ENCODE measurements around the gene PRKN.

PRKN gene

DNA sequence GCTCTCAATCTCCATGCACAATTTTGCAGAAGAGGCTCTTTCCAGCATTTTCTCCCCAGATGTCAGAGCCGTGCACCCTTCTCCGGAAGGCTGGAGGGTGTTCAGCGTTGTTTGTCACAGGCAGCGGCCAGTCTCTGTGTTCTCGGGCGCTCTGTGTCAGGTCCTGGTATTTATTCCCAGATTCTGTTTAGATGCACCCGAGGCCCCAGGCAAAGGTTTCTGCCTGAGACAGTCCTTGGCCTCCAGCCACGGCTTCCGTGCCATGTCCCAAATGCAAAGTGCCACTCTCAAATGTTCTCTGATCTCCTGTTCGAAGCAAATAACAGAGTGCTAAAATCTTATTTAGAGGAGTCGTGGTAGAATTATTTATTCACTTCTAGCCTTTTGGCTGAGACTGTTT is 1313.4 kb downstream of the PRKN start:
- no peak overlapping the region for H3K4me3 ChIP-seq (ENCODE audit: low read depth, low read length)

DNA sequence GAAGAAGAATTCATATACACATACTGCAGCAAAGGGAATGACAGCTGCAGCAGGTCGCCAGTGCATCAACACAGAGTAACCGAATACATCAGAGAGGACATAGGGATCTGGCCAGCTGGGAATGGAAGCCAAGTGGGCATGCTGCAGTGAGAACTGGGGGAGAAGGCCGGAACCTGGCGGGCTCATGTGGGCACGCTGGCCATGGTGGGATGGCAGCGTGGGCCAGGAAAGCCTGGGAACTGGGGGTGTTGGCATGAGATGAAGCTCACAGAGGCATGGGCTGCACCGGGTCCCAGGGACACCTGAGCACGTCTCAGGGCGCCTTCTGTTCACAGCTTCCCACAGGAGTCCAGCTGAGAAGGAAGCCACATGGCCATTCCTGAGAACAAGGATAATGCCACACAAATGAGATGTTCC is 1314.2 kb downstream of the PRKN start:
- no peak overlapping the region for H3K4me3 ChIP-seq (ENCODE audit: low read depth, low read length)

DNA sequence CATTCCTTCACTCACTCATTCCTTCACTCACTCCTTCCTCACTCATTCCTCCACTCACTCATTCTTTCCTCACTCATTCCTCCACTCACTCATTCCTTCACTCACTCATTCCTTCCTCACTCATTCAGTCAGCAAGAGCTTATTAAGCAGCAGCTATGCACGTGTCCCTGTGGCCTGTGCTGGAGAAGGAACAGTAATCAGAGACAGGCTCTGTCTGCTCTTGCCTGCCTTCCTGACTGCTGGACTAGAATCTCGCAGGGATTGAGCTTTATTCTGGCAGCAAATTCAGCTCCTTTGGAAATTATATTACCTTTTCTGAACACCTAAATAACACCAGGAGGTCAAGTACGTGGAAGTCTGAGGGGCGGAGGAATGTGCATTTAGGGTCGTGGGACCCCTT is 1314.8 kb downstream of the PRKN start:
- no peak overlapping the region for H3K4me3 ChIP-seq (ENCODE audit: low read depth, low read length)

DNA sequence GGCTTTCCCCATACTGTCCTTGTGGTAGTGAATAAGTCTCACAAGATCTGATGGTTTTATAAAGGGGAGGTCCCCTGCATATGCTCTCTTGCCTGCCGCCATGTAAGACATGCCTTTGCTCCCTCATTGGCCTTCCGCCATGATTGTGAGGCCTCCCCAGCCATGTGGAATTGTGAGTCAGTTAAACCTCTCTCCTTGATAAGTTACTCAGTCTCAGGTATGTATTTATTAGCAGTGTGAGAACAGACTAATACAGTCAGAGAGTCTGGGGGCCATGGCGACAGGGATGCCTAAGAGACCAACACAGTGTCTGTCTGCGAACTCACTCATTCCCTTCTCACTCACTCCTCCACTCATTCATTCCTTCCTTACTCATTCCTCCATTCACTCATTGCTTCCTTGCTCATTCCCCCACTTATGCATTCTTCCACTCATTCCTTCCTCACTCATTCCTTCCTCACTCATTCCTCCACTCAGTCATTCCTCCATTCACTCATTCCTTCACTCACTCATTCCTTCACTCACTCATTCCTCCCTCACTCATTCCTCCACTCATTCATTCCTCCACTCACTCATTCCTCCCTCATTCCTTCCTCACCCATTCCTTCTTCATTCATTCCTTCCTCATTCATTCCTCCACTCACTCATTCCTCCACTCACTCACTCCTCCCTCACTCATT is 1316.2 kb downstream of the PRKN start:
- H3K4me3 ChIP-seq (ENCODE audit: low read depth, low read length): no peak overlapping the region

DNA sequence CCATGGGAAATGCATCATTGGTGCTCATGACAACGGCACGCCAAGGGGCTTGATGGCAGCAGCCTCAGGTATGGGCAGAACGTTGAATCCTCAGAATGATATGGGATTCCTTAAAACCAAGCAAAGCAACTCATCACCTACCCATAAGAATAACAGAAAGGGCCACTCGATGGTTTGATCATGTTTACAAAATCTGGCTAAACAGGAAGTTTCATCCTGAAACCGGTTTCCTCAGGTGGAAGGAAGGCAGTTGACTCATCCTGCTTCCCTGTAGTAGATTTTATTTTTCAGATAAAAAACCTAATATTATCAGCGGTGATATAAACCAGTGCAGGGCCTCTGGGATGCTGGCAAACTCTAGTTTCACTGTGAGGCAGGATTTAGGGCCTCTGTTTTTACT is 1316.8 kb downstream of the PRKN start:
- no peak overlapping the region for H3K4me3 ChIP-seq (ENCODE audit: low read depth, low read length)

DNA sequence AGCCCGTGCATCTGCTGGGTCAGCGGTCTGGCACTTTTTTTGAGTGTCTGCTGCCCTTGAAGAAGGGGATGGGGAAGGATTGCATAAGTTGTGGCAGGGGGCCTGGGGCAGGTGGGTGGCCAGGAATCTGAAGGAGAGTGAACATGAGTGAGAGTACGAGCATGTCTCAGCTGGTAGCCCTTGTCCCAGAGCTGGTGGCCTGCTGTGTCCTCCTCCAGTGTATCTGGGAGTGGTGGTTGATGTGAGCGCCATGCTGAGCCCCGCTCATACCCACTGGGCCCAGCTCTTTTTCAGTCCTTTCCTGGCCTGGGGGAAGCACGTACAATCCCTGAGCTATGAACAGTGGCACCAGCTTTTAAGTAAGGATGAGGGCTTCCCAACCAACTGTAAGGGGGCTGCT is 1317.5 kb downstream of the PRKN start:
- no peak overlapping the region for H3K4me3 ChIP-seq (ENCODE audit: low read depth, low read length)

DNA sequence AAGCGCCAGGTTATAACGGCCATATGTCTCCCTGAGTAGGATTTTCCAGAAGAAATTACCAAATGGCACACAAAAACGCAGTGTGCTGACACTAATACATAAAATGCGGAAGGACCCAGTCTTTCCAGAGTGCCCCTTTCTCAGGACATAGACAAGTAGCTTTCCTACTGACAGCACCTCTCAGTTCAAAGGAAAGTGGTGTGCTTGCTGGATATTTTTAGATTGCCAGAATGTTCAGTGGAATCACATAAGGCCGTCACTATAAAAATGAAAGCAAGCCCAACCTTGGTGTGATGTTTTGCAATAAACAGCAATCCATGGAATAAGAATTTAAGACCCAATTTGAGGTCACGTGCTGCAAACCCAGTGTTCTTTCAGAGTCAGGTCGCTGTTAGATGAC is 1318.2 kb downstream of the PRKN start:
- H3K4me3 ChIP-seq (ENCODE audit: low read depth, low read length): no peak overlapping the region

DNA sequence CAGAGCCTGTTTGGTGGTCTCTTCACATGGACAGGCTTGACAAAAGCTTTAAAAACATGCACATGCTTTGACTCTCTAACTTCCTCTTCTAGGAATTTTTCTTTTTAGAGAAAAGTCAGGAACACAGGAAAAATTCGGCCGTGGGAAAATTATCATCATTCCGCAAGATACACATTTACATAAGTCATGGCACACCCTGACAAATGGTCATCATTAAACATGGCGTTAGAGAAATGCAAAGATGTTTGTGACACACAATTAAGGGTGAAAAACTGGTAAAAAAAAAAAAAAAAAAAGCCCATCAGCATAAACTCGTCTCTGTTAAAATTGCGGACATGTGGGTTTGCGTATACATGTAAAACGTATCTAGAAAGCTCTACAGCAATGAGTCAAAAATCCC is 1319.5 kb downstream of the PRKN start:
- H3K4me3 ChIP-seq (ENCODE audit: low read depth, low read length): no peak overlapping the region

DNA sequence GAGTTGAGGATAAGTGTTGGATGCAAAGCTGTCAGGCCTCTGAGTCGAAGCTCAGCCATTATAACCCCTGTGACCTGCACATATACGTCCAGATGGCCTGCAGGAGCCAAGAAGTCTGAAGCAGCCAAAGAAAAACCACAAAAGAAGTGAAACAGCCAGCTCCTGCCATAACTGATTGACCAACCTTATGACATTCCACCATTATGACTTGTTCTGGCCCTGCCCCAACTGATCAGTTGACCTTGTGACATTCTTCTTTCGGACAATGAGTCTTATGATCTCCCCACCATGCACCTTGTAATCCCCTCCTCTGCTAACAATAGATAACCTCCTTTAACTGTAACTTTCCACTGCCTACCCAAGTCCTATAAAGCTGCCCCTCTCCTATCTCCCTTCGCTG is 1320.0 kb downstream of the PRKN start:
- H3K4me3 ChIP-seq (ENCODE audit: low read depth, low read length): no peak overlapping the region

DNA sequence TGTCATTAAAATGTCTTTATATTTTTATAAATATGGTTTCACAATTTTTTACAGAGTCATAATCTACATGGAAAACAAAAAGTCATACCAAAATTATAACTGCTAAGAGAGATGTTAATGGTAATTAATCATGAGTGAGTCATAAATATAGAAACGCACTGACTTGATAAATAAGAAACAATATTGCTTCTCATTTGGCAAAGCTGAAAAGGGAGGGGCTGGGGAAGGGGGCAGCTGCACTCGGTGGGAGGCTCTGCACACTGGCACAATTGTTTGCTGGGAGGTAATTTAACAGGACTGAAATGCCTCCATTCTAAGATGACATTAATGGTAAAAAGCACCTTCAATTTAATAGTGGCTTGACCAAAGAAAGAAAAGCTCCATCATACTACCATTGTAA is 1320.5 kb downstream of the PRKN start:
- H3K4me3 ChIP-seq (ENCODE audit: low read depth, low read length): no peak overlapping the region

DNA sequence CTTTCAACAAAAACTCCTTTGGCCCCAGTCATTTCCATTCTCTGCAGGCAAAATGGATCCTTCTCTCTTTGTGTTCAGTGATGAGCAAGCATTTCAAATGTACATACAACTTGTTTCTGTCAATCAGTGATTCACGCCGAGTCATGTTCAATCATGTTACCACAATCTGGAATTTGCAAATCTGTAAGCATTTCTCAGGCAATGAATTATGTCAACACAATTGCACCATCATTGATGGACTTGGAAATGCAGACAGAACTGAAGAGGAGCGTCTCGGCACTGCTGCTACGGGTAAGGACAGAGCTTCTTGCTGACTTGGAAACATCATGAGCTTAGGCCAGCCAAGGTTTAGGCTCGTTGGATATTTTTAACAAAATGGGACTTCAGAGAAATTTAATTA is 1320.9 kb downstream of the PRKN start:
- H3K4me3 ChIP-seq (ENCODE audit: low read depth, low read length): no peak overlapping the region

DNA sequence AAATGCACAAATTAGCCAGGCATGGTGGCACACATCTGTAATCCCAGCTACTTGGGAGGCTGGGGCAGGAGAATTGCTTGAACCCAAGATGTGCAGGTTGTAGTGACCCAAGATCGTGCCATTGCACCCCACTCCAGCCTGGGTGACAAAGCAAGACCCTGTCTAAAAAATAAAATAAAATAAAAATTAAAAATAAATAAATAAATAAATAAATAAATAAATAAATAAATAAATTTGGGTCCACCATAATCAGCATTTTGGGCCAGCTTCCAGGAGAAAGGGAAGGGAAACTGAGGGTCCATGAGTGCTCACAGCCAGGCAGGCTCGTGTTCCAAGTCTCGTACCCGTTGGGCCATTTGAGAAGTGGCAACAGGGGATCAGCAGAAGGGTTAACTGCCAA is 1322.1 kb downstream of the PRKN start:
- no peak overlapping the region for H3K4me3 ChIP-seq (ENCODE audit: low read depth, low read length)

DNA sequence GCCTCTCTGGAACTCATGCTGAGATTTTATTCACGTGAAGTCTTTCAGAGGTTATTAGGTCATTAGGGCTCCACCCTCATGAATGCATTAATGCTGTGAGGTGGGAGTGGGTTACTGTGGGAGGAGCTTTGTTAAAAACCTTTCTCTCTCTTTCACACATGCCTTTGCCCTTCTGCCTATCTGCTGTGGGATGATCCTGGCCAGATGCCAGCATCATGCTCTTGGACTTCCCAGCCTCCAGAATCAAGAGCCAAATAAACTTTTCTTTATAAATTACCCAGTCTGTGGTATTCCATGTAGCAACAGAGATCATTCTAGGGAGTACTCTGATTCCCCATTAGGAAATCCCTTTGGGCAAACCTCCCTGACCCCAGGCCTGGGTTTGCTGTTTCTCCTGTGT is 1323.8 kb downstream of the PRKN start:
- no peak overlapping the region for H3K4me3 ChIP-seq (ENCODE audit: low read depth, low read length)

DNA sequence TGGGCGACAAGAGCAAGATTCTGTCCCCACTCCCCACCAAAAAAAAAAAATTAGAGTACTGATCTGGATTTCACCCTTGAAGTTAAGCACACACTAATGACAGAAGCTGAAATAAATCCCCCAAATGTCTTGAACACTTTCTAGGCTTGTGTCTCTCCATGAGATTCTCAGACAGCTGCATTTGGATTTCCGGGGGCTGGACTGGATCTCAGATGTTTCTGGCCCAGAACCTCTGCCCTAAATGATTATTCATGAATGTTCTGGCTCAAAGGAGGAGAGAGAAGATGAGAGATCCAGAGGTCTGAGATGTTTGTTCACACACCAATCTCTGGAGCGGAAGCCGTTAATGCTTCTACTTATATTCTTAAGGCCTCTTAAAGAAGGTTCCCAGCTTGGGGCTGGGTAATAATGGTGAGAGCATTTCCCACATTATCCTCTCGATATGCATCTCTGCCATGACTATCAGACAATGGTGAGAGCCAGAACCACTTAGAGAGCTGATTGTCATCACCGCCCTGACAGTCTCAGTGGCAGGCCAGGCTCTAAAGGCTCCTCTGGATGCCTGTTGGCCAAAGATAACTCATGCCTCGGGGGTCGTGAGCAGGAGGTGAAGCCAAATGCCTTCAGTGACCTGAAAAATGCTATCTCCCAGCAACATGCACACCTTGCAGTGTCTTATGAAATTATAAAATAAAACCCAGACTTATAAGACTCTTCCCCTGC is 1325.8 kb downstream of the PRKN start:
- H3K4me3 ChIP-seq (ENCODE audit: low read depth, low read length): no peak overlapping the region

DNA sequence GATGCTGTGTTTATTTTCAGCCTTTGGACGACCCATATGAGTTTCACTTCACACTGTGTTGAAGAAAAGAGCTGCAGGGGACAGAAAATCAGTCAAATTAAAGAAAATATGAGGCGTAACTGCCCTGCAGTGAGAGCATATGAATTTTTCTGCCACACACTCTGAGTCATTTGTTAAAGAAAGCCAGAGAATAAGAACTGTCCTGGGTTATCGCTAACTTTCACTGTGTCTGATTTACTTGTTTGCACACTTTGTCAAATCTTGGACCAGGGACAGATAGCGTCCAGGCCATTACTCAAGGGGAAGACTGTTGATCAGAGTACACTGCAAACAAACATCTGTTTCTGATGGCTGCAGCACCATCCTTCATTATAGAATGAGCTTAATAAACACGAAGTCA is 1326.9 kb downstream of the PRKN start:
- no peak overlapping the region for H3K4me3 ChIP-seq (ENCODE audit: low read depth, low read length)

DNA sequence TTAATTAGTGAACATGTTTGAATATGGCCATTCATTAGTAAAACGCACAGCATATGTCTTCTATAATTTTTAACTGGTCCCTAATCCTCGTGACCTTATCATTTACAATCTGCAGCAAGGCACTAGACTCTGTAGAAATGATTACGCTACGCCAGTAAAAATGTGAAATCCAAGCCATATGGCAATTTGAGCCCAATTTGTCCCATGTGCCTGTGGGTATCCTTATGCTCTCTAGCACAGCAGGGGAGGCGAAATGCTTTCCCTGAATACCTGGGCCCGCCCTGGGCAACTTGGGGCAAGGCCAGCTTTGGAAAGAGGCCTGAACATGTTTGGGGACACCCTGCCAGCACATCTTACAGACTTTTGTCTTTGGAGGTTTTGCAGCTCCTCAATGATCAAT is 1331.0 kb downstream of the PRKN start:
- H3K4me3 ChIP-seq (ENCODE audit: low read depth, low read length): no peak overlapping the region

DNA sequence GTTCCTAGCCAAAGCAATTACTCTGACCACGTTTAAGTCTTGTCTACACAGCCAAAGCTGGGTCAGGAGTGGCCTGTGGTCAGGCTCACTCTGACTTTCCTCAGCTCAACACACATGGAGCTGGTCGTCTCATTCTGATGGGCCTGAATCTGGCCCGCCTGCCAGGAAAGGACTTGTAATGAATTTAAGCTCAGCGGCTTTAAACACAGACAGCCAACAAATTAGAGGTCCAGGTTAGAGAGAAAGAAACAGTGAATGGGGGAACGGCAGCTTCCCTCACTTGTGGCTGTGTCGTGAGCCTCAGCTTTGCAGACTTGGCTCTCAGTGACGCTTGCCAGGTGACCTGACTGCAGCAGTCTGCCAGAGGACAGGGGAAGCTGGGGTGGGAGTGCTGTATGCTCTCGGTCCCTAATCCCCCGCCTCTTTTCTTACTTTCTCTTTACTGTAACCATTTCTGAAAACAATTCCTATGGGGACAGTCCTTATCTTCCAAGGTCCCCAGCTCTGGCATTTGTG is 1331.8 kb downstream of the PRKN start:
- H3K4me3 ChIP-seq (ENCODE audit: low read depth, low read length): no peak overlapping the region

DNA sequence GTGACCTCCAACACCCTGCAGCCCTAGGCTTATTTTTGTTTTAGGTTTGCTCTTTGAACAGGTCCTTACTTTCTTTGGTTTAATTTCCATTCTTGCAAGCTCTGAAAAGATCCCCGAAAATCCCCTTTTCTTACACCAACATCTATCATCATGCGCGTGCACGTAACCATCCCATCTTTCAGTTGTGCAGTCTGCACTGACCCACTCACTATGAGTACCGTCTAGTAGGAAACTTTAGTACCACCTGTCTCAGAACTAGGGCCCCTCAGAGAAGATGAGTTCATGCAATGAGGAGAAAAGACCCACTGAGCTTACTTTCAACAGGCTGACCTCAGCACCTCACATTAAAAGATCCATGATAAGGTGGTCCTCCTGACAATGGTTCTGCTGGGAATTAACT is 1333.1 kb downstream of the PRKN start:
- H3K4me3 ChIP-seq (ENCODE audit: low read depth, low read length): no peak overlapping the region

DNA sequence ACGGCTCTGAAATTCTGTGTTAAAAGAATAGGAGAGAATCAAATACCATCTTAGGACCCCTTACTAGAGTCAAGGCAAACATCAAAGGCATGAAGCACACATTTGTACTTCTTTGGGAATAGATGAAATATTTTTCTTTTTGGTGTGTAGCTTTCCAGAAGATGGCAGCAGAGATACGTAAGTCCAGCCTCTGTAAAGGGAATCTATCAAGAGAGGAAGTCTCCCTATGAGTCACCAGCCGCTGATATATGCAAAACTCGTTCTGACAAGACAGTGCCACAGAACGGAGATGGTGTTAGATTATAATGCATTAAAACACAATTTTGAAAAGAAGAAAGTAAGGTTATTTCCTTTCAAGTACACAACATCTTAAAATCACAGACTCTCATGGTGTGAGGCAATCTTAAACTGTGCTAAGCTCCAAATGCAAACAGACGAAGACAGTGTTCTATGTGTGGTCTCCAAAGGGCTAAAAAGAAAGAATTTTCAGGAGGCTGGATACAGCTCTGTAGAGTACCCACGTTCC is 1333.7 kb downstream of the PRKN start:
- no peak overlapping the region for H3K4me3 ChIP-seq (ENCODE audit: low read depth, low read length)

DNA sequence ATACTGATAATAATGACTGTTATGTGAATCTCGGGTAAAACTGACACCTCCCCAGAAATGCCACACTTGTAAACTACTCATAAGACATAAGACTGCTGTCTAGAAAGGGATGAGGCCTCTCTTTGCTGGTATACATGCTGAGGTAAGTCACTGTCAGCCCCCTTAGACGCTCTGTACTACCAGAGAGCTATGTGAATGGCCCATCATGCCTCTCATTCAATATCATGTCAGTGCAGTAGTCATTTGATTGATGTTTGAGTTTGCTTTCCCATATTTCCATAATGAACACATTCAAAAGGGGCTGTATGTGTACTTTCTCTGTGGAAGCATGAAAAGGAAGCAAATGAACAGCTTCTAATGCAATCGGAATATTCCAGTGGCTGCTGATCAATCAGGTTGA is 1334.3 kb downstream of the PRKN start:
- H3K4me3 ChIP-seq (ENCODE audit: low read depth, low read length): no peak overlapping the region

DNA sequence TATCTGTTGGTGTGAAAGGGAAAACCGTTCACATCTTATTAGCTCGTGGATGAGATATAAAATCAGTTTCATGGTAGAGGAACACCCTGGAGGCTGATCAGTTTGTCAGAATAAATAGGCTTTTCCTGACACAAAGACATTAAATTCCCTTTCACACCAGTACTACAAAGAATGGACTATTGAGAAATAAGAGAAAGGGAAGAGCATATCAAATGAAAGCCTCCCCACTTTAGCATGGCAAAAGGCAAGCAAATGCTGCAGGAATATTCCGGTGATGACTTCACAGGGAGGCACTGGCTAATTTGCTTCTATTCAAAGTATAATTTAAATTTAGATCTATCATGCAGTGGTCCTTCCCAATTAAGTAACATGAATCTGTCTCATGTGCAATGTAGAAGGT is 1337.8 kb downstream of the PRKN start:
- H3K4me3 ChIP-seq (ENCODE audit: low read depth, low read length): no peak overlapping the region

DNA sequence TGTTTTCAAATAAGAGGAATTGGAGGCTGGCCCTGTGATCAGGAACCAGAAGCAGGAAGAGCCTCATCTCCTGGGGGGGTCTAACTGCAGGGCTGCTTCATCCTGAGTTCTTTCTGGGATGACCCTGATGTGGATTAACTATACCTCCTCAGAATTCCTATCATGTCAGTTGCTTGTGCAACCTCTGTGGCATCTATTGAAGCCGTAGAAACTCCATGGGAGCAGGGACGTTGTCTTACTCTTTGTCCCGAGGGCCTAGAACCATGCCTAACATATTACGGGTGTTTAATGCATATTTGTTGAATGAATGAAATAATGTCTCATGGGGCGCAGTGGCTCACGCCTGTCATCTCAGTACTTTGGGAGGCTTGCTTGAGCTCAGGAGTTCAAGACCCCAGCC is 1343.6 kb downstream of the PRKN start:
- H3K4me3 ChIP-seq (ENCODE audit: low read depth, low read length): no peak overlapping the region
